H9 (cell line): ENCODE data around the gene SREBF2. TPM values are rescaled to one million over a fixed set of nuclear protein-coding genes. Genes with fewer than 3 reads are reported as not detected.

Source experiments
- DNase-seq: peaks from one replicate; pipeline ENCODE4 v3.0.0-alpha.2; 2017
- H2AFZ ChIP-seq: one replicate; pipeline ENCODE4 v1.6.1; 2013; ENCODE audit warnings: mild to moderate bottlenecking, low read length, control low read depth, moderate library complexity
- H2AK5ac ChIP-seq: 2 replicates; pipeline ENCODE4 v1.6.1; 2013; ENCODE audit warnings: low read length, control low read depth, mixed read lengths; ENCODE audit not compliant: insufficient read length
- H2BK120ac ChIP-seq: one replicate; pipeline ENCODE4 v1.6.1; 2013; ENCODE audit warnings: low read depth, mild to moderate bottlenecking, low read length, control low read depth, inconsistent platforms; ENCODE audit not compliant: poor library complexity, severe bottlenecking
- H2BK12ac ChIP-seq: 2 replicates; pipeline ENCODE4 v1.6.1; 2013; ENCODE audit warnings: low read length, control low read depth, mixed read lengths, low read depth; ENCODE audit not compliant: insufficient read length
- H2BK15ac ChIP-seq: 2 replicates; pipeline ENCODE4 v1.6.1; 2013; ENCODE audit warnings: low read depth, low read length, control low read depth
- H2BK20ac ChIP-seq: one replicate; pipeline ENCODE4 v1.6.1; 2013; ENCODE audit warnings: low read depth, mild to moderate bottlenecking, low read length, control low read depth, inconsistent platforms; ENCODE audit not compliant: poor library complexity, severe bottlenecking
- H2BK5ac ChIP-seq: 2 replicates; pipeline ENCODE4 v1.6.1; 2013; ENCODE audit warnings: low read length, control low read depth, mixed read lengths; ENCODE audit not compliant: insufficient read length
- H3K14ac ChIP-seq: 2 replicates; pipeline ENCODE4 v1.6.1; 2013; ENCODE audit warnings: low read length, control low read depth; ENCODE audit not compliant: insufficient read depth
- H3K18ac ChIP-seq: 2 replicates; pipeline ENCODE4 v1.6.1; 2013; ENCODE audit warnings: low read depth, mild to moderate bottlenecking, mixed read lengths, low read length, control low read depth; ENCODE audit not compliant: insufficient read length
- H3K23ac ChIP-seq: 2 replicates; pipeline ENCODE4 v1.6.1; 2013; ENCODE audit warnings: low read length, control low read depth, mixed read lengths, low read depth; ENCODE audit not compliant: insufficient read length
- H3K23me2 ChIP-seq: 2 replicates; pipeline ENCODE4 v1.6.1; 2013; ENCODE audit warnings: low read depth, mild to moderate bottlenecking, mixed read lengths, low read length, control low read depth; ENCODE audit not compliant: insufficient read length, poor library complexity, severe bottlenecking
- H3K27ac ChIP-seq: 2 replicates; pipeline ENCODE4 v1.5.1; 2013; ENCODE audit warnings: low read length, control low read depth, mixed read lengths, low read depth; ENCODE audit not compliant: insufficient read length
- H3K27me3 ChIP-seq: 2 replicates; pipeline ENCODE4 v1.6.1; 2013; ENCODE audit warnings: low read length, control low read depth, inconsistent platforms; ENCODE audit not compliant: insufficient read depth
- H3K4ac ChIP-seq: 2 replicates; pipeline ENCODE4 v1.6.1; 2013; ENCODE audit warnings: low read depth, mild to moderate bottlenecking, control low read depth, inconsistent platforms, low read length, moderate library complexity
- H3K4me1 ChIP-seq: 2 replicates; pipeline ENCODE4 v1.6.1; 2013; ENCODE audit warnings: low read length, control low read depth, inconsistent platforms; ENCODE audit not compliant: insufficient read depth
- H3K4me2 ChIP-seq: 2 replicates; pipeline ENCODE4 v1.6.1; 2013; ENCODE audit warnings: low read length, control low read depth, mixed read lengths; ENCODE audit not compliant: insufficient read length, insufficient read depth
- H3K56ac ChIP-seq: 2 replicates; pipeline ENCODE4 v1.6.1; 2013; ENCODE audit warnings: low read depth, mild to moderate bottlenecking, mixed read lengths, low read length, control low read depth; ENCODE audit not compliant: insufficient read length
- H3K79me1 ChIP-seq: 2 replicates; pipeline ENCODE4 v1.6.1; 2013; ENCODE audit warnings: low read depth, mild to moderate bottlenecking, moderate library complexity, low read length, control low read depth, inconsistent platforms; ENCODE audit not compliant: insufficient read depth, poor library complexity, severe bottlenecking
- H3K79me2 ChIP-seq: 2 replicates; pipeline ENCODE4 v1.6.1; 2013; ENCODE audit warnings: low read length, control low read depth, inconsistent platforms; ENCODE audit not compliant: insufficient read depth
- H3K9ac ChIP-seq: 2 replicates; pipeline ENCODE4 v1.6.1; 2013; ENCODE audit warnings: low read length, control low read depth, mixed read lengths; ENCODE audit not compliant: insufficient read length; ENCODE audit errors: extremely low read depth
- H3K9me3 ChIP-seq: one replicate; pipeline ENCODE4 v1.6.1; 2013; ENCODE audit warnings: low read depth, low read length, inconsistent platforms; ENCODE audit not compliant: control insufficient read depth
- H3T11ph ChIP-seq: one replicate; pipeline ENCODE4 v1.6.1; 2013; ENCODE audit warnings: mild to moderate bottlenecking, low read length, control low read depth, inconsistent platforms
- H4K20me1 ChIP-seq: one replicate; pipeline ENCODE4 v1.6.1; 2013; ENCODE audit not compliant: control insufficient read depth, insufficient read length, insufficient read depth
- H4K5ac ChIP-seq: 2 replicates; pipeline ENCODE4 v1.6.1; 2013; ENCODE audit warnings: low read depth, mild to moderate bottlenecking, mixed read lengths, low read length, control low read depth; ENCODE audit not compliant: insufficient read length
- H4K8ac ChIP-seq: replicated peaks from 2 replicates; pipeline ENCODE4 v1.6.1; 2013; ENCODE audit warnings: low read length, control low read depth, mixed read lengths, low read depth; ENCODE audit not compliant: insufficient read length
- H4K91ac ChIP-seq: 2 replicates; pipeline ENCODE4 v1.6.1; 2013; ENCODE audit warnings: low read depth, mild to moderate bottlenecking, moderate library complexity, mixed read lengths, low read length, control low read depth; ENCODE audit not compliant: insufficient read length
- H3K27ac Mint-ChIP-seq, 3 experiments: 2 replicates in 2 of 3; 3 replicates in 1 of 3; pipeline ENCODE4 v1.8.0; 2020 to 2021; ENCODE audit warnings: mixed read lengths in 3 of 3, mild to moderate bottlenecking in 1 of 3, moderate library complexity in 1 of 3
- H3K27me3 Mint-ChIP-seq: 2 replicates; pipeline ENCODE4 v1.8.0; 2021; ENCODE audit warnings: low read depth, mild to moderate bottlenecking, moderate library complexity, mixed read lengths
- H3K36me3 Mint-ChIP-seq, 3 experiments: 2 replicates in 2 of 3; 3 replicates in 1 of 3; pipeline ENCODE4 v1.8.0; 2020 to 2021; ENCODE audit warnings: low read depth in 3 of 3, mixed read lengths in 3 of 3; ENCODE audit not compliant: insufficient read depth in 1 of 3
- H3K4me1 Mint-ChIP-seq, 2 experiments: 2 replicates each; pipeline ENCODE4 v1.8.0; 2020; ENCODE audit warnings: mixed read lengths in 2 of 2
- H3K4me3 Mint-ChIP-seq, 2 experiments: 2 replicates in 1 of 2; 3 replicates in 1 of 2; pipeline ENCODE4 v1.8.0; 2020 to 2021; ENCODE audit warnings: mild to moderate bottlenecking in 2 of 2, mixed read lengths in 2 of 2, moderate library complexity in 1 of 2
- H3K9me3 Mint-ChIP-seq, 2 experiments: 2 replicates in 1 of 2; 3 replicates in 1 of 2; pipeline ENCODE4 v1.8.0; 2020; ENCODE audit warnings: mild to moderate bottlenecking in 2 of 2, mixed read lengths in 2 of 2, moderate library complexity in 1 of 2
- WGBS: extraction: QIAGEN DNeasy Blood & Tissue Kit; methylation state at CpG from one replicate; pipeline ENCODE4 v1.1.7; 2013; ENCODE audit warnings: missing lambda C conversion rate, low lambda C conversion rate, mixed read lengths; ENCODE audit not compliant: insufficient read length; ENCODE audit errors: extremely low coverage; 5-methylcytosine and 5-hydroxymethylcytosine counted together
- total RNA-seq: library from RNA; stranded (reverse); gene quantifications from 2 replicates; pipeline ENCODE4 v1.2.1, GENCODE V29; 2021
- TF ChIP-seq, protein P1 (sequence below): fragments of 200-600 bp; sonication (generic); conservative IDR thresholded peaks from 3 replicates; pipeline ENCODE4 v1.8.0; 2021; ENCODE audit warnings: antibody characterized with exemption, mild to moderate bottlenecking

Gene SREBF2
- total RNA-seq, 1 experiment from 2014 or later, result 146 TPM

GRCh38 chr22:41931701-41932269 is 98.9 kb downstream of the SREBF2 start:
- H3K18ac ChIP-seq, result no peak overlapping the region
- H3K9me3 ChIP-seq, result no peaks in the 10 kb centered on the region
- no peak overlapping the region for H3T11ph ChIP-seq
- no peak overlapping the region for H3K4ac ChIP-seq
- H3K36me3 Mint-ChIP-seq, result peaks cover 0 to 10% (median 8%) of the 10 kb centered on the region in 3 experiments; a peak in 4 of 7 replicates
- H3K9ac ChIP-seq, result no peak overlapping the region
- H2BK20ac ChIP-seq, result no peak overlapping the region
- H3K27ac Mint-ChIP-seq, result no peak overlapping the region
- H3K4me1 Mint-ChIP-seq, result peaks cover 17 to 21% of the 10 kb centered on the region in 2 experiments
- no peaks in the 10 kb centered on the region for H3K27me3 ChIP-seq
- no peak overlapping the region for H3K56ac ChIP-seq
- WGBS, result no CpG with 5 or more reads among the region's 10 CpGs
- no peak overlapping the region for H2BK15ac ChIP-seq
- H3K23me2 ChIP-seq, result no peaks in the 10 kb centered on the region
- H3K4me2 ChIP-seq, result no peak overlapping the region
- no peaks in the 10 kb centered on the region for H4K20me1 ChIP-seq
- H2BK5ac ChIP-seq, result no peak overlapping the region
- H3K79me2 ChIP-seq, result no peaks in the 10 kb centered on the region
- H3K27ac ChIP-seq, result no peak overlapping the region
- no peak overlapping the region for H4K5ac ChIP-seq
- H2AFZ ChIP-seq, result no peak overlapping the region
- H3K23ac ChIP-seq, result no peak overlapping the region
- no peaks in the 10 kb centered on the region for H3K79me1 ChIP-seq
- H4K91ac ChIP-seq, result no peak overlapping the region
- H2BK120ac ChIP-seq, result no peak overlapping the region
- H2BK12ac ChIP-seq, result no peak overlapping the region
- no peaks in the 10 kb centered on the region for H3K9me3 Mint-ChIP-seq
- H3K14ac ChIP-seq, result no peak overlapping the region
- H3K4me1 ChIP-seq, result no peaks in the 10 kb centered on the region
- peaks cover 31% of the 10 kb centered on the region for H3K27me3 Mint-ChIP-seq
- H2AK5ac ChIP-seq, result no peak overlapping the region
- no peak overlapping the region for H4K8ac ChIP-seq
- H3K4me3 Mint-ChIP-seq, result no peak overlapping the region
- no peak for DNase-seq
- TF ChIP-seq, protein P1, sequence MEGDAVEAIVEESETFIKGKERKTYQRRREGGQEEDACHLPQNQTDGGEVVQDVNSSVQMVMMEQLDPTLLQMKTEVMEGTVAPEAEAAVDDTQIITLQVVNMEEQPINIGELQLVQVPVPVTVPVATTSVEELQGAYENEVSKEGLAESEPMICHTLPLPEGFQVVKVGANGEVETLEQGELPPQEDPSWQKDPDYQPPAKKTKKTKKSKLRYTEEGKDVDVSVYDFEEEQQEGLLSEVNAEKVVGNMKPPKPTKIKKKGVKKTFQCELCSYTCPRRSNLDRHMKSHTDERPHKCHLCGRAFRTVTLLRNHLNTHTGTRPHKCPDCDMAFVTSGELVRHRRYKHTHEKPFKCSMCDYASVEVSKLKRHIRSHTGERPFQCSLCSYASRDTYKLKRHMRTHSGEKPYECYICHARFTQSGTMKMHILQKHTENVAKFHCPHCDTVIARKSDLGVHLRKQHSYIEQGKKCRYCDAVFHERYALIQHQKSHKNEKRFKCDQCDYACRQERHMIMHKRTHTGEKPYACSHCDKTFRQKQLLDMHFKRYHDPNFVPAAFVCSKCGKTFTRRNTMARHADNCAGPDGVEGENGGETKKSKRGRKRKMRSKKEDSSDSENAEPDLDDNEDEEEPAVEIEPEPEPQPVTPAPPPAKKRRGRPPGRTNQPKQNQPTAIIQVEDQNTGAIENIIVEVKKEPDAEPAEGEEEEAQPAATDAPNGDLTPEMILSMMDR, result no peak
